ENCODE results near the gene LAMB2.
A peak's percentile ranks its signal among the peaks of the same experiment; 100 is the strongest.

Gene LAMB2

DNA sequence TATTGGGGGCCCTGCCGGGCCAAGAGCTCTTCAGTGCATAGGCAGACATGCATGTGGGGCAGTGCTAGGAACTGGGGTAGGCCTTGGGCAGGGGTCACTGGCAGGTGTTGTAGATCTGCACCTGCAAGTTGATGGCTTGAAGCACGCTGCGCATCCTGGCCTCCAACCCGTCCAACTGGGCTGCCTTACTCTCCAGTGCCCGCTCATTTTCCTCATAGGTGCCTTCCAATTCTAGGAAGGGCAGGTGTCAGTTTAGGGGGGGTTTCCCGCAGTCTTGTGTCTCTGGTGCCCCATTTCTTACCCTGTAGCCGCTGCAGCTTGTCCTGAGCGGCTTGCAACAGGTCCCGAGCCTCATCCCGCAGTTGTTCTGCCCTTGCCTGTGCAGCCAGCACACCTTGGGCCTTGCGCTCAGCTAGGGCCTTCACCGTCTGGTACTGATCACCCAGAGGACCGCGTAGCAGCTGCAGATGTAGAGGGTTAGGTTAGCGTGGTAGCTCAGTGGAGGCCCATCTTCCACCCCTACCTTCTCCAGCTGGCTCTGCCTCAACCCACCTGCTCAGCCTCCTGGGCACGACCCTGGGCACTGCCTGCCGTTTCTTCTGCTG, 11.6 kb downstream of the LAMB2 start:
- TF ChIP-seq CTCF (IDR thresholded peaks at IDR 0.05; ENCODE audit: insufficient read depth, low read length, missing control alignments), result no peak
- H3K4me3 ChIP-seq (ENCODE audit: low read depth, low read length), result peak overlapping the region; percentile 96
- DNase-seq (ENCODE audit: low read depth, low spot score), result no peak
- POLR2A ChIA-PET, result interaction anchor here (0.7 to 2.6 kb wide), 8 partner anchors 9 to 161 kb away, joined by 3 to 25 read pairs (median 4); partner anchors contain the start of genes LAMB2, NDUFAF3 and QRICH1
- CTCF ChIA-PET, result interaction anchor here (0.7 to 1.7 kb wide), 4 partner anchors 10 to 328 kb away, joined by 3 to 7 read pairs (median 4); partner anchors contain the start of gene LAMB2

DNA sequence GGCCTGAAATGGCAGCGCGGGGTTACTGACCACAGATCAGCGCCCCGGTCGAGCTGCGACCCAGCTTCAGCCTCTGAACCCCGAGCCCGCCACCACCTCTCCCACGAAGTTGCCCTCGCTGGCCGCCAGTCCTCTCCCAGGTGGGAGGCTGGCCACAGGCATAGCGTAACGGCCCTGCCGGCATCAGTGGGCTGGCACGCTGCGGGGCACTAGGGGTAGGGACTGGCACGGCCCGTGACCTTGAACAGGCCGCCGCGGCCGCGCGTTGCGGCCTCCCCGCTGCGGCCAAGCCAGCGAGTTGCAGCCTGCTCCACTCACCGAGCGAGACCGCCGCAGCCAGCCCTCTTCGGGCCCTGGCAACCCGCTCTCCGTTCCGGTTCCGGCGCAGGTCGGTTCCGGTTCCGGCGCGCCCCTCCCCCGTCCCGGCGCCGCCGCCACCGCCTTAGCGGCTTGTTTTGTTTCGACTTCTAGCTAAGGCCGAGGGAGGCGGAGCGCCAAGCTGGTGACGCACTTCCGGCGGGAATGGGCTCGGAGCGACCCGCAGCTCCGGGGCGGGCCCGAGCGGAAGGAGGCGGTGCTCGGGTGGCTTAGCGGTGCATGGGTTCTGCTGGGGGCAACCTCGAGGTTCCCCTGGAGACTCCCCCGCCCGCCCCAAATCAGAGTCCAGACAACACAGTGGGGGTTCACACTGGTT, 12.3 kb downstream of the LAMB2 start, which contains the start of gene USP19:
USP19 (minus strand) TSS at position 386 of the 694 bp plus-strand sequence. CDS start 1,678 bp downstream, outside the sequence.
- POLR2A ChIA-PET, result interaction anchor here (0.7 to 2.6 kb wide), 8 partner anchors 10 to 162 kb away, joined by 3 to 25 read pairs (median 4); partner anchors contain the start of genes LAMB2, NDUFAF3 and QRICH1
- DNase-seq (ENCODE audit: low read depth, low spot score), result no peak
- CTCF ChIA-PET, result interaction anchor here (1.0 to 1.7 kb wide), 4 partner anchors 11 to 329 kb away, joined by 3 to 7 read pairs (median 4); no protein-coding TSS in a partner anchor

DNA sequence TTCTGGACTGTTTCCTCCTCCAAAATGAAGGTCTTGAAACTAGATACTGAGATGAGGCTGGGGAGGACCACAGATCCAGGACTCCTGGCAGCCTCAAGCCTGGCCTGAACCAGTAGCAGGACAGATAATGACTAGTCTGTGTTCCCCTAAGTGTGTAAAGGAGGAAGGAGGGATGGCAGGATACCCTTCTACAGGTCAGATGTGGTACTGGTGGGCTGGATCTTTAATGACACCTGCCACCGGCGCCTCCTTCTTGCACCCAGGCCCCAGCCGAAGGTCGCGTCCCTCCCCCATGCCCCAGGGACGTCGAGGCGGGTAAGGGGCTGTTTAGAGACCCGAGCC, 12.8 kb downstream of the LAMB2 start:
- no peak for DNase-seq (ENCODE audit: low read depth, low spot score)
- no peak for TF ChIP-seq CTCF (IDR thresholded peaks at IDR 0.05; ENCODE audit: insufficient read depth, low read length, missing control alignments)
- H3K4me3 ChIP-seq (ENCODE audit: low read depth, low read length), result peak overlapping the region; percentile 96
- ChIA-PET CTCF (interaction anchor here (1.0 kb wide), 1 partner anchor 329 kb away, joined by 3 read pairs; no protein-coding TSS in a partner anchor), POLR2A (interaction anchor here (1.0 to 2.6 kb wide), 3 partner anchors 13 to 98 kb away, joined by 4 to 25 read pairs (median 13); partner anchors contain the start of genes LAMB2, NDUFAF3 and QRICH1)

More for the DNA sequence above, 12.3 kb downstream of the LAMB2 start, which contains the start of gene USP19:
- peak within 1 kb of the TSS; percentile 96 for H3K4me3 ChIP-seq (ENCODE audit: low read depth, low read length)
- TF ChIP-seq CTCF (IDR thresholded peaks at IDR 0.05; ENCODE audit: insufficient read depth, low read length, missing control alignments), result no peak

- POLR2A ChIA-PET, result no interaction called here
- no peak for TF ChIP-seq CTCF (IDR thresholded peaks at IDR 0.05; ENCODE audit: insufficient read depth, low read length, missing control alignments)
- CTCF ChIA-PET, result interaction anchor here (1.0 to 1.3 kb wide), 2 partner anchors 14 to 330 kb away, joined by 3 read pairs; no protein-coding TSS in a partner anchor
- H3K4me3 ChIP-seq (ENCODE audit: low read depth, low read length), result peak overlapping the region; percentile 96
- no peak for DNase-seq (ENCODE audit: low read depth, low spot score)
These were observed 13.4 kb downstream of the LAMB2 start for GRCh38 chr3:49119439-49119838.

- CTCF ChIA-PET, result interaction anchor here (1.3 kb wide), 1 partner anchor 13 kb away, joined by 3 read pairs; no protein-coding TSS in a partner anchor
These were observed 13.8 kb downstream of the LAMB2 start for GRCh38 chr3:49119036-49119435.

More at GRCh38 chr3:49119036-49119435, 13.8 kb downstream of the LAMB2 start:
- no peak for TF ChIP-seq CTCF (IDR thresholded peaks at IDR 0.05; ENCODE audit: insufficient read depth, low read length, missing control alignments)
- DNase-seq (ENCODE audit: low read depth, low spot score), result no peak
- POLR2A ChIA-PET, result no interaction called here
- no peak overlapping the region; the same call in 1 of the 2 replicates for H3K4me3 ChIP-seq (ENCODE audit: low read depth, low read length)

Measured in AG04449 (cell line).